ENCODE measurements around the gene RAPGEF4.

The RAPGEF4 gene

GRCh38 chr2:172904236-172904635 is 168.6 kb downstream of the RAPGEF4 start:
- TF ChIP-seq CTCF (IDR thresholded peaks at IDR 0.05; ENCODE audit: control extremely low read depth, extremely low read depth, low read depth, missing control alignments), result no peak
- POLR2A ChIA-PET, result no interaction called here
- DNase-seq (ENCODE audit: extremely low spot score), result no peak
- CTCF ChIA-PET, result interaction anchor here (0.6 to 3.7 kb wide), 2 partner anchors 10 to 28 kb away, joined by 3 to 14 read pairs; no protein-coding TSS in a partner anchor

DNA sequence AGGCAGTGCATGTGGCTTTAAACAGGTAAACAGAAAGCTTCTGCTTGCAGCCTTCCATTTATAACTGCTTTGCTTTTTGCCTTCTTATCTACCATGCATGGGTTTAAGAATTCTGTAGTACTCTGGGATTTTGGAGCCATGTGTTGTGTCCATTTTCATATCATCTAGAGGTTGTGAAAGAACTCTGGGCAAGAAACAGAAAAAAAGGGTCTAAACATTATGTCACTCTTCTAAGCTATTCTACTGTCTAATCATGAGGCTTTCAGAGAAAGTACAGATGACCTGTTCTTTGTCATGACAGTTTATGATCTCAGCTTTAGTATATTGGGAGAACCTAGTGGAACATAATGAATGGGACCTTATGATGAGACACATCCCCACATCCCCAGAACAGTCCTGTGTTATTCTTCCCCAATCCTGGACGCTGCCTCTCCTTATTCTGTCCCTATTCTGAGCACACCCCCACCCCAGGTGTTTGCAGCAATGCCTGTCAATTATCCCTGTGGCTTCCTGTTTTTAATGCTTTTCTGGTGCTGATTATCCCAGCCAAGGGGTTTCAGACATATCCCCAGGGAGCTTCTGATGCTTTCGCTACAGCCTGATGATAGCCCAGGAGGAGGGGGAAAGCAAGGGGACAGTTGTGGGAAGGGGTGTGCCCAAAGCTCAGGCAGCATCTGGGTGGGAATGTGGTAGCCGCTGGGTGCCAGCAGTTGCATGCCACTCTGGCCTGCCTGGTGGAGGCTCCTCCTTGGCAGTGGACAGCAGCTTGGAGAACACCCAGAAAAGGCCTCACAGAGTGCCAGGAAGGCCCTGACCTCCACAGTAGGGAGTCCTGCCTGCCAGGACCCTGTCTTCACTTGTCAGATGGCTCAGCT is 170.5 kb downstream of the RAPGEF4 start:
- ChIA-PET POLR2A (no interaction called here), CTCF (interaction anchor here (1.4 to 2.8 kb wide), 3 partner anchors 11 to 26 kb away, joined by 4 to 14 read pairs (median 8); no protein-coding TSS in a partner anchor)

DNA sequence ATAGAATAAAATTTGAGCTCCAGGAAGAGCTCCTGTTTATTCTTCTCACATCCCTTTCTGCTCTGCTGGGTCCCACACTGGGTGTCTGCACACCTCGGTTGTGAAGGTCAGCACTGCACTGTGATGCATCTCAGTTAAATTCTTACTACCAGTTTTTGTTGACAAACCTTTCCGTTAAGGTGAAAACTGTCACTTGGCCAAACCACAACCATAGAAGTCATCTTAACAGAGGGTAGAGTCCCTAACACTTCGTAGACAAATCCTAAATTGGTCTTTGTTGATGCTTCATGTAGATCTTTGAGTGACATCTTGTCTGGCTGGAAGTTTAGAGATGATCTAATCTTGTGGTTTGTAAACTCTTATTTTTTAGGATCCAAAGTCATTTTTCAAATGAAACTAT is 172.6 kb downstream of the RAPGEF4 start:
- ChIA-PET CTCF (interaction anchor here (1.7 to 2.8 kb wide), 3 partner anchors 9 to 23 kb away, joined by 5 to 14 read pairs (median 8); no protein-coding TSS in a partner anchor), POLR2A (no interaction called here)
- DNase-seq (ENCODE audit: extremely low spot score), result peak; percentile 26
- no peak for TF ChIP-seq CTCF (IDR thresholded peaks at IDR 0.05; ENCODE audit: control extremely low read depth, extremely low read depth, low read depth, missing control alignments)

More for the DNA sequence above, 170.5 kb downstream of the RAPGEF4 start:
- DNase-seq (ENCODE audit: extremely low spot score), result no peak
- TF ChIP-seq CTCF (IDR thresholded peaks at IDR 0.05; ENCODE audit: control extremely low read depth, extremely low read depth, low read depth, missing control alignments), result no peak

DNA sequence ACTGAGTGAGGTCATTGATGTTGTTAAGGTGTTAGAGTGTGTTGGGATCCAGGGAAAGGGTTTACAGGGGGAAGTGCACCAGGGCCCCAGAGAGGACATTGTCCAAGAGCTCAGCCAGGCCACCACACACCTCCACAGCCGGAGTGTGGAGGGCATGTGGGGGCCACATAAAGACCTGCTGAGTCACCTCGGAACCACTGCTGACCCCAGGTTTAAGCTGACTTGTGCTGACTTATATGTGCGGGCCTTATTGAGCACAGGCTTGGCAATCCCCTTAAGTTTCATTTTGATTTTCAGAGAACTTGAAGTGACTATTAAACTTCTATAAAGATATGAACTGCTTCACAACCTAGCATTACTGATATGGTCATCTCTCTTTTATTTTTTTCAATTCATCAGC is 173.8 kb downstream of the RAPGEF4 start:
- ChIA-PET POLR2A (no interaction called here), CTCF (interaction anchor here (1.0 to 1.7 kb wide), 4 partner anchors 8 to 23 kb away, joined by 4 to 8 read pairs (median 6); no protein-coding TSS in a partner anchor)
- DNase-seq (ENCODE audit: extremely low spot score), result peak; percentile 25
- no peak for TF ChIP-seq CTCF (IDR thresholded peaks at IDR 0.05; ENCODE audit: control extremely low read depth, extremely low read depth, low read depth, missing control alignments)

DNA sequence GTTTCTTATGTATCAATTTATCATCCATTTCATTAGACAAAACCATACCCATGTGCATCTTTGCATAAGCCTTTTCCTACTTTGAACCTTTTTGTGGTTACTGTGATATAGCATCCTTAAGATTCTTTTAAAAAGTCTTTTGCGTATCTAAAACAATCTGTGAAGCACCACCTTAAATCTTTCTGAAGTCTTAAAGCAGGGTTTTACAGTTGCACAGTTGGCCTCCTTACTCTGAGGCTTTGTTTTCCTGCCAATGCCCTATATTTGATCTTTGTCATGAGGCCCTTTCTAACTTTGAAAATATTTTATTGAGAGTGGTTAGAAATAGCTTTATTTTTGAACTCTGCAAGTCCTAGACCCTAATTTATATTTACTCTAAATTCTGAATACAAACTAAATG is 176.6 kb downstream of the RAPGEF4 start:
- CTCF ChIA-PET, result no interaction called here
- DNase-seq (ENCODE audit: extremely low spot score), result no peak
- POLR2A ChIA-PET, result no interaction called here
- no peak for TF ChIP-seq CTCF (IDR thresholded peaks at IDR 0.05; ENCODE audit: control extremely low read depth, extremely low read depth, low read depth, missing control alignments)

GRCh38 chr2:172914341-172915008 is 178.8 kb downstream of the RAPGEF4 start:
- no peak for DNase-seq (ENCODE audit: extremely low spot score)
- ChIA-PET POLR2A (no interaction called here), CTCF (interaction anchor here (1.1 to 3.3 kb wide), 2 partner anchors 10 to 17 kb away, joined by 3 to 27 read pairs; no protein-coding TSS in a partner anchor)
- no peak for TF ChIP-seq CTCF (IDR thresholded peaks at IDR 0.05; ENCODE audit: control extremely low read depth, extremely low read depth, low read depth, missing control alignments)

All from GM10248 (cell line).